A549 treated with AZD2906 at 1 μM for 4 hours (cell line): ENCODE data around the gene TOP3B. TPM values are rescaled to one million over a fixed set of nuclear protein-coding genes. Genes with fewer than 3 reads are reported as not detected.

Experiments
- total RNA-seq: library from RNA; stranded (reverse); fragments of 200-300 nt; extraction: Qiagen RNA extraction; gene quantifications from 5 replicates; pipeline ENCODE4 v1.2.3, GENCODE V29; 2022

Gene TOP3B
- 12.5 to 14.4 TPM (median 13.8 TPM) in 5 replicates for total RNA-seq

GRCh38 chr22:21982338-21982965 lies at the start of gene TOP3B:
TSS of gene TOP3B (minus strand) at chr22:21982787. CDS start at chr22:21975709, 7,078 bp downstream.

GRCh38 chr22:21952586-21953571 lies 29.7 kb downstream of the TOP3B start, which contains the start of gene PPM1F:
TSS of gene PPM1F (minus strand) at chr22:21952848. CDS start at chr22:21946048, 6,800 bp downstream.

Other genes starting within 250 kb of the TOP3B start
- gene YPEL1, start 247.0 kb downstream of the TOP3B start, total RNA-seq = 0.10 to 0.68 TPM (median 0.36 TPM) in 5 replicates
- gene MAPK1, start 115.1 kb downstream of the TOP3B start, total RNA-seq = 58.6 to 69.8 TPM (median 64.1 TPM) in 5 replicates
- gene PPM1F, start 29.9 kb downstream of the TOP3B start, total RNA-seq = 16.3 to 20.0 TPM (median 17.4 TPM) in 5 replicates